Prostate gland (tissue), 2 donors: ENCODE results near the gene NID1.

Experiments
- CTCF ChIP-seq, 4 experiments: fragments of 200-600 bp in 2 of 4; fragments of 450-650 bp in 2 of 4; sonication (generic) in 2 of 4; IDR thresholded peaks; 1 replicate in 3 of 4; 2 replicates in 1 of 4; pipeline ENCODE4 v1.5.1; 2016 to 2019; ENCODE audit warnings: antibody characterized with exemption in 4 of 4, mild to moderate bottlenecking in 2 of 4, moderate library complexity in 2 of 4
- POLR2A ChIP-seq: fragments of 450-650 bp; IDR thresholded peaks from one replicate; pipeline ENCODE4 v1.6.1; 2016; ENCODE audit warnings: antibody characterized with exemption, mild to moderate bottlenecking

- TF ChIP-seq CTCF (IDR thresholded peaks at IDR 0.05) (no peak), POLR2A (no peak)
Measured at GRCh38 chr1:236110137-236110536, 45.2 kb upstream of the NID1 start.
